SK-N-SH treated with all-trans-retinoic acid at 6 μM for 48 hours (cell line): Measurements from ENCODE around the gene EXD2.

Experiments used
- ATAC-seq: fragments of 200-7000 bp; cut with Tn5 transposase; 3 replicates; pipeline ENCODE4 v1.9.1; 2020; ENCODE audit warnings: mild to moderate bottlenecking, moderate library complexity
- ARNTL ChIP-seq: fragments of 450-650 bp; formaldehyde crosslinking; IDR thresholded peaks from 2 replicates; pipeline ENCODE4 v1.5.0; 2020; ENCODE audit warnings: low read depth, mild to moderate bottlenecking, moderate library complexity, borderline replicate concordance
- BACH2 ChIP-seq: fragments of 250-450 bp; sonication (Bioruptor Pico); IDR thresholded peaks from 2 replicates; pipeline ENCODE4 v1.9.0; 2021; ENCODE audit warnings: mild to moderate bottlenecking, borderline replicate concordance
- CREB5 ChIP-seq: fragments of 250-450 bp; sonication (Bioruptor Pico); IDR thresholded peaks from 2 replicates; pipeline ENCODE4 v1.5.1; 2020; ENCODE audit warnings: low read depth, mild to moderate bottlenecking, moderate library complexity
- ESRRG ChIP-seq: fragments of 250-450 bp; sonication (Bioruptor Pico); IDR thresholded peaks from 2 replicates; pipeline ENCODE4 v1.6.1; 2021; ENCODE audit warnings: mild to moderate bottlenecking
- GLIS3 ChIP-seq: fragments of 250-450 bp; sonication (Bioruptor Pico); IDR thresholded peaks from 2 replicates; pipeline ENCODE4 v1.5.0; 2020; ENCODE audit warnings: mild to moderate bottlenecking, moderate library complexity
- ISL1 ChIP-seq: fragments of 250-450 bp; sonication (Bioruptor Pico); IDR thresholded peaks from 2 replicates; pipeline ENCODE4 v2.1.2; 2022; ENCODE audit warnings: mild to moderate bottlenecking, moderate library complexity
- PATZ1 ChIP-seq: fragments of 250-450 bp; sonication (Bioruptor Pico); IDR thresholded peaks from 2 replicates; pipeline ENCODE4 v1.8.0; 2020; ENCODE audit warnings: mild to moderate bottlenecking, moderate library complexity, borderline replicate concordance
- POU6F1 ChIP-seq: fragments of 250-450 bp; sonication (Bioruptor Pico); IDR thresholded peaks from 2 replicates; pipeline ENCODE4 v1.8.0; 2021; ENCODE audit warnings: low read depth, mild to moderate bottlenecking, moderate library complexity, borderline replicate concordance
- RARB ChIP-seq: fragments of 250-450 bp; sonication (Bioruptor Pico); IDR thresholded peaks from 2 replicates; pipeline ENCODE4 v1.8.0; 2021; ENCODE audit warnings: mild to moderate bottlenecking, moderate library complexity
- SNAI2 ChIP-seq: fragments of 250-450 bp; sonication (Bioruptor Pico); IDR thresholded peaks from 2 replicates; pipeline ENCODE4 v1.5.0; 2020; ENCODE audit warnings: mild to moderate bottlenecking, moderate library complexity
- TCF4 ChIP-seq: fragments of 250-450 bp; sonication (Bioruptor Pico); IDR thresholded peaks from 2 replicates; pipeline ENCODE4 v1.8.0; 2021; ENCODE audit warnings: mild to moderate bottlenecking, moderate library complexity, borderline replicate concordance
- TOX ChIP-seq: fragments of 250-450 bp; sonication (Bioruptor Pico); IDR thresholded peaks from 2 replicates; pipeline ENCODE4 v1.8.0; 2021; ENCODE audit warnings: mild to moderate bottlenecking, moderate library complexity, borderline replicate concordance
- TSHZ2 ChIP-seq: fragments of 250-450 bp; sonication (Bioruptor Pico); IDR thresholded peaks from 2 replicates; pipeline ENCODE4 v1.5.0; 2020; ENCODE audit warnings: mild to moderate bottlenecking, moderate library complexity
- ZC3H10 ChIP-seq: fragments of 250-450 bp; sonication (Bioruptor Pico); IDR thresholded peaks from 2 replicates; pipeline ENCODE4 v1.5.1; 2021; ENCODE audit warnings: mild to moderate bottlenecking, moderate library complexity
- ZFP3 ChIP-seq: fragments of 250-450 bp; sonication (Bioruptor Pico); IDR thresholded peaks from 2 replicates; pipeline ENCODE4 v1.5.0; 2020; ENCODE audit warnings: mild to moderate bottlenecking, moderate library complexity
- ZFP30 ChIP-seq: fragments of 450-650 bp; formaldehyde crosslinking; IDR thresholded peaks from 2 replicates; pipeline ENCODE4 v1.5.0; 2022; ENCODE audit warnings: mild to moderate bottlenecking, moderate library complexity
- ZNF565 ChIP-seq: fragments of 450-650 bp; formaldehyde crosslinking; conservative IDR thresholded peaks from 2 replicates; pipeline ENCODE4 v1.5.0; 2020; ENCODE audit warnings: low read depth, mild to moderate bottlenecking, moderate library complexity
- ZNF8 ChIP-seq: fragments of 450-650 bp; formaldehyde crosslinking; IDR thresholded peaks from 2 replicates; pipeline ENCODE4 v1.5.0; 2020; ENCODE audit warnings: mild to moderate bottlenecking, moderate library complexity

Gene EXD2

GRCh38 chr14:69207435-69208041 is 16.2 kb downstream of the EXD2 start:
- ATAC-seq, result no peak
- TF ChIP-seq ZNF565, result no peak
- TF ChIP-seq GLIS3 (CRISPR knock-in tag), result no peak
- TF ChIP-seq ESRRG (CRISPR knock-in tag), result no peak
- TF ChIP-seq TSHZ2 (CRISPR knock-in tag), result no peak
- no peak for TF ChIP-seq CREB5 (CRISPR knock-in tag)
- TF ChIP-seq ARNTL (CRISPR knock-in tag), result no peak
- TF ChIP-seq PATZ1 (CRISPR knock-in tag), result no peak
- no peak for TF ChIP-seq TCF4
- TF ChIP-seq ZC3H10, result no peak
- TF ChIP-seq ZFP30 (CRISPR knock-in tag), result no peak
- TF ChIP-seq BACH2, result no peak
- TF ChIP-seq POU6F1, result no peak
- no peak for TF ChIP-seq RARB (CRISPR knock-in tag)
- no peak for TF ChIP-seq ISL1 (CRISPR knock-in tag)

- no peak for ATAC-seq
- TF ChIP-seq ARNTL (CRISPR knock-in tag) (no peak), ESRRG (CRISPR knock-in tag) (no peak), POU6F1 (no peak), TSHZ2 (CRISPR knock-in tag) (no peak)
Observed at GRCh38 chr14:69208666-69209065, 17.4 kb downstream of the EXD2 start.

GRCh38 chr14:69214393-69214792 is 23.1 kb downstream of the EXD2 start:
- no peak for ATAC-seq
- TF ChIP-seq TOX (no peak), SNAI2 (CRISPR knock-in tag) (no peak), ZNF565 (no peak), BACH2 (no peak), POU6F1 (no peak), ZFP3 (CRISPR knock-in tag) (no peak), TSHZ2 (CRISPR knock-in tag) (no peak), ZNF8 (CRISPR knock-in tag) (no peak), ZC3H10 (no peak), RARB (CRISPR knock-in tag) (no peak), CREB5 (CRISPR knock-in tag) (no peak)
